Brain pericyte (primary cell): ENCODE measurements around the gene NR4A1.
A peak's percentile ranks its signal among the peaks of the same experiment; 100 is the strongest.

Source experiments
- DNase-seq: peaks from one replicate; pipeline ENCODE4 v3.0.0-alpha.2; 2012; ENCODE audit warnings: low read depth, low spot score

Gene NR4A1

GRCh38 chr12:52018433-52019112, 32.7 kb upstream of the NR4A1 start:
- DNase-seq = no peak

GRCh38 chr12:52019113-52019770, 32.0 kb upstream of the NR4A1 start:
- DNase-seq = no peak

GRCh38 chr12:52020539-52021336, 30.5 kb upstream of the NR4A1 start:
- no peak for DNase-seq

GRCh38 chr12:52022841-52023181, 28.4 kb upstream of the NR4A1 start:
- no peak for DNase-seq

- no peak for DNase-seq
These were observed 27.9 kb upstream of the NR4A1 start for GRCh38 chr12:52023182-52023975.

- DNase-seq = no peak
These were observed 27.1 kb upstream of the NR4A1 start for GRCh38 chr12:52023976-52024688.

GRCh38 chr12:52024845-52025230, 26.4 kb upstream of the NR4A1 start:
- DNase-seq = no peak

- no peak for DNase-seq
These were observed 25.0 kb upstream of the NR4A1 start for GRCh38 chr12:52026263-52026662.

- no peak for DNase-seq
These were observed 24.0 kb upstream of the NR4A1 start for GRCh38 chr12:52027085-52027843.

- no peak for DNase-seq
These were observed 21.6 kb upstream of the NR4A1 start for GRCh38 chr12:52029685-52030084.

- no peak for DNase-seq
These were observed 18.8 kb upstream of the NR4A1 start for GRCh38 chr12:52032446-52032803.

- DNase-seq = peak; percentile 80
These were observed 18.3 kb upstream of the NR4A1 start for GRCh38 chr12:52032804-52033445.

- DNase-seq = no peak
These were observed 17.6 kb upstream of the NR4A1 start for GRCh38 chr12:52033446-52034140.

GRCh38 chr12:52035190-52035589, 16.1 kb upstream of the NR4A1 start:
- no peak for DNase-seq

- DNase-seq = no peak
These were observed 15.3 kb upstream of the NR4A1 start for GRCh38 chr12:52035926-52036325.

- DNase-seq = no peak
These were observed 14.6 kb upstream of the NR4A1 start for GRCh38 chr12:52036587-52037171.

GRCh38 chr12:52037248-52037861, 13.9 kb upstream of the NR4A1 start:
- DNase-seq = no peak

- DNase-seq = no peak
These were observed 12.8 kb upstream of the NR4A1 start for GRCh38 chr12:52038447-52038846.

GRCh38 chr12:52041035-52041434, 10.2 kb upstream of the NR4A1 start:
- no peak for DNase-seq
